GM21390 (cell line): ENCODE results near the gene SDK2.
"Not testable (repeated sequence)": the region's sequence is repeated elsewhere in the genome, so short reads cannot be mapped to it uniquely, and the experiment has no call there.

ENCODE experiments used
- ATAC-seq: cut with Tn5 transposase; IDR thresholded peaks from one replicate; pipeline ENCODE4 v1.9.1; 2021; ENCODE audit not compliant: unreplicated experiment

SDK2 gene

DNA sequence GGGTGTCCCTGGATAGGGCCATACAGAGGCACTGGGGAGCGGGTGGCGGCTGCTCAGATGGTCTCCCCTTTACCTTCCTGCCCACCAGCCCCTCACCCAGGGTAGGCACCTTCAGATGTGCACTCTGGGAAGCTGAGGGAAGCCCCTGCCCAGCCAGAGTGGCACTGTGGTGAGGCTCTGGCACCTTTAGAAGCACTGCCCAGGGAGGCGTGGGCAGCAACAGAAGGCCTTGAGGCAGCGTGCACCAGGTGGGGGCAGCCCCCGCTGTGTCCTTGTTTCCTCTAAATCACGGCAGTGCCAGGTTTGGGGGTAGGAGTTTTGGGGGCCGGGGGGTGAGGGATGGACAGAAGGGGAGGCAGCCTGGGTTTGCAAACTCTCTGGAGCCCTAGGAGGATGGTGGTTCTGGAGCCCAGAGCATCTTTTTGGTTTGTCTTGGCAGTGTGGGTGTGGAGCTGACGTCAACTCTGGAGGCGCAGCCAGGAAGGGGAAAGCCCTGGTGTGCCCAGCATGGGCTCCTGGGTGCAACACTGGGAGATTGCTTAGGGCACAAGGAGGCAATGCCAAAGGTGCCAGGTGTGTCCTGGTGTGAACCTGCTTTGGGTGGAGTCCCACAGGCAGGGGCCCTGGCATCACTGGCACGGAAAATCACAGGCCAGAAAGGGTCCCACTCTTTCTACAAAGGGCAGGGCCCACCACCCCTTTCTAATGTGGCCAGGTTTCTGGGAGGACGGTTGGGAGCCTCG is 309.3 kb downstream of the SDK2 start:
- no peak for ATAC-seq

DNA sequence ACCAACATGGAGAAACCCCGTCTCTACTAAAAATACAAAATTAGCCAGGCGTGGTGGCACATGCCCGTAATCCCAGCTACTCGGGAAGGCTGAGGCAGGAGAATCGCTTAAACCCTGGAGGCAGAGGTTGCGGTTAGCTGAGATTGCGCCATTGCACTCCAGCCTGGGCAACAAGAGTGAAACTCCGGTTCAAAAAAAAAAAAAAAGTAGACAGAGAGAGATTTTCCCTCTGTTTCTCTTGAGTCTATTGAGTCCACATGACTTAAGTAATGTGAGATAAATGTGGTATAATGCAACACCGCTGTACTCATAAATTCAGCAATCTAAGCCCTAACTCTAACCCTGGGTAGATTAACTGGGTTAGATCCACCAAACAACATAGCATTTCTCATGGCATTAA is 310.8 kb downstream of the SDK2 start:
- ATAC-seq, result not testable (repeated sequence)

DNA sequence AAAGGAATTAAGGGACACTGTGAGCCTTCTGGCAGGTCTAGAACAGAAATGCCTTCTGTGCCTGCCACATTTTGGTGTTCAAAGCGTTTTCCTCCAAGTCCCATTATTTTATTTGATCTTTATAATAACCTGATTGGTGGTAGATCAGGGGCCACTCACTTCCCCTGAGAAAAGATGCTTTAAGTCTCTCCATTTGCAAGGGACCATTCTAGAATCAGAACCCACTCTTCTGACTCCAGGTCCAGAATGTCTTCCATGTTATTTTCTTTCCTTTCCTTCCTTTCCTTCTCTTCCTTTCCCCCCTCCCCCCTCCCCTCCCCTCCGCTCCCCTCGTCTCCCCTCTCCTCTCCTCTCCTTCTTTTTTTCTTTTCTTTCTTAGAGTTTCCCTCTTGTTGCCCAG is 313.2 kb downstream of the SDK2 start:
- no peak for ATAC-seq

GRCh38 chr17:73327676-73328075 is 316.6 kb downstream of the SDK2 start:
- ATAC-seq, result no peak

DNA sequence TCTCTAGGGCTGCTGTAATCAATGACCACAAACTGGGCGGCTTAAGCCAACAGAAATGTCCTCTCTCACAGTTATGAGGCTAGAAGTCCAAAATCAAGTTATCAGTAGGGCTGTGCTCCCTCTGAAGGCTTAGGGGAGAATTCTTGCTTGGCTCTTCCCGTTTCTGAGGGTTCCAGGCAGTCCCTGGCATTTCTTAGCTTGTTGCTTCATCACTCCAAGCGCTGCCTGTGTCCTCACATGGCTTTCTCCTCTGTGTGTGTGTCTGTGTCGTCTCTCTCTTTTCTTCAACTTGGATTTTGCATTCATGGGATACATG is 318.8 kb downstream of the SDK2 start:
- ATAC-seq, result no peak

GRCh38 chr17:73324711-73325526 is 319.3 kb downstream of the SDK2 start:
- no peak for ATAC-seq

DNA sequence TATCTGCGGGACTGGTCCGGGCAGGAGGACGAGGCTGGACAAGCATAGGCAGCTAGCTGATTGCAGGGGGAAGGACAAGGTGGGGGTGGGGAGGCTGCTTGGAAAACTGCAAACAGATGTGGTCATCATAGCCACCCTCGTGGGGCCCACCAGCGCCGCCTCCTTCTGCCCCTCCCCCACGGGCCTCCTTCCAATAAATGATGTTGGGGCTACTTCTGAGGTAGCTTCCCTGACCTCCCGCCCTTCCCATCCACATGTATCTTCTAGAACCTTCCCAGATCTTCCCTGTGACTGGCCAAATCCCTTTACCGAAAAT is 320.1 kb downstream of the SDK2 start:
- ATAC-seq, result no peak

GRCh38 chr17:73323409-73324159 is 320.7 kb downstream of the SDK2 start:
- no peak for ATAC-seq

DNA sequence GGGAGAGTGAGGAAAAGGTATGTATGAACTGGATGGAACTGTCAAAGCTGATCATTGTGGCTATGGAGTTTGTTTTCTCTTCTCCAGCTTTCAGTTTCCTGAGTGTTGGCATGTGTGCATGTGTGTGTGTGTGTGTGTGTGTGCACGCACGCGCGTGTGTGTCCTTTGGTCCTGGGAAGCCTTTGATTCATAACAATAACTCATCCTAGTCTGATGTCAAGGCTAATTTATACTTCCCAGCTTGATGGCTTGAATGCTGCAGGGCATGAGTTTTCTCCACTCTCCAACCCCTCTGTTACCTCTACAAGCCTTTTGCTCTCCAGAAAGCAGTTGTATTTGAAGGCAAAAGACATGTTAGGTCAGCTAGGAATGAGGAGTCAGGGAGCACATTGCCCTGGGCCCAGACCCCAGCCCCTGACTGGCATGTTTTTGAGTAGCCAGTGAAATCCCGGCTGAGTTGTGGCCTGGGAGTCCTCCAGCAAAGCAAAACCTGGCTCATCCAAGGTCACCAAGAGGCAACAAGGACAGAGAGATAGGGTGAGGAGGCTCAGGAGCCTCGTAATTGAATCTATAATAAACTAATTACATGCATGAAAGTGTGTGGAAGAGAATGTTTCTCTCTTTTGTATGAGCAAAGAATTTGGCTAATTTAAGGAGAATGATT is 323.5 kb downstream of the SDK2 start:
- no peak for ATAC-seq

- no peak for ATAC-seq
Observed at GRCh38 chr17:73319766-73320165, 324.5 kb downstream of the SDK2 start.

GRCh38 chr17:73318836-73319235 is 325.4 kb downstream of the SDK2 start:
- ATAC-seq, result no peak

GRCh38 chr17:73318427-73318813 is 325.8 kb downstream of the SDK2 start:
- ATAC-seq, result no peak

- ATAC-seq, result peak; percentile 10
Observed at GRCh38 chr17:73317513-73318426, 326.5 kb downstream of the SDK2 start.

GRCh38 chr17:73316919-73317505 is 327.2 kb downstream of the SDK2 start:
- peak; percentile 60 for ATAC-seq

- no peak for ATAC-seq
Observed at GRCh38 chr17:73315471-73315870, 328.8 kb downstream of the SDK2 start.

GRCh38 chr17:73313526-73314127 is 330.6 kb downstream of the SDK2 start:
- no peak for ATAC-seq

DNA sequence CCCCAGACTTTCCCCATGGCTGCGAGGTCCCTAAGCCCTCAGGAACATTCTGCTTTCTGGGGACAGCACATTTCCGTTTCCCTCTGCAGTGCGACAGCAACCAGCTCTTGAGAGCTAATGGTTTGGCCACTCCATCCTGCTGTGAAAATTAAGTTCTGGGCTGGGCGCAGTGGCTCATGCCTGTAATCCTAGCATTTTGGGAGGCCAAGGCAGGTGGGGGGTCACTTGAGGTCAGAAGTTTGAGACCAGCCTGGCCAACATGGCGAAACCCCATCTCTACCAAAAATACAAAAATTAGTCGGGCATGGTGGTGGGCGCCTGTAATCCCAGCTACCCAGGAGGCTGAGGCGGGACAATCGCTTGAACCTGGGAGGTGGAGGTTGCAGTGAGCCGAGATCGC is 331.4 kb downstream of the SDK2 start:
- ATAC-seq, result not testable (repeated sequence)

- peak; percentile 87 for ATAC-seq
Observed at GRCh38 chr17:73311781-73312641, 332.2 kb downstream of the SDK2 start, which contains the start of gene CDC42EP4. TSS of gene CDC42EP4 (minus strand) at chr17:73312001. CDS start at chr17:73286500, 25,501 bp downstream.

- peak; percentile 11 for ATAC-seq
Observed at GRCh38 chr17:73311428-73311780, 332.8 kb downstream of the SDK2 start.
